ENCODE measurements around the gene HSPA13.
"Not testable (repeated sequence)": the region's sequence is repeated elsewhere in the genome, so short reads cannot be mapped to it uniquely, and the experiment has no call there.

The HSPA13 gene

GRCh38 chr21:14382835-14383595 is at the start of gene HSPA13:
HSPA13 (minus strand) TSS chr21:14383146; CDS start chr21:14383119, 27 bp downstream.
- peak; percentile 99 for DNase-seq (ENCODE audit: low read depth)

GRCh38 chr21:14418920-14419319 is 36.0 kb upstream of the HSPA13 start:
- DNase-seq (ENCODE audit: low read depth), result no peak

- DNase-seq (ENCODE audit: low read depth), result no peak
Observed at GRCh38 chr21:14414932-14415508, 32.1 kb upstream of the HSPA13 start.

- DNase-seq (ENCODE audit: low read depth), result no peak
Observed at GRCh38 chr21:14405962-14406361, 23.0 kb upstream of the HSPA13 start.

GRCh38 chr21:14405225-14405624 is 22.3 kb upstream of the HSPA13 start:
- DNase-seq (ENCODE audit: low read depth), result no peak

- peak; percentile 37 for DNase-seq (ENCODE audit: low read depth)
Observed at GRCh38 chr21:14403681-14404318, 20.9 kb upstream of the HSPA13 start.

GRCh38 chr21:14401217-14401616 is 18.3 kb upstream of the HSPA13 start:
- no peak for DNase-seq (ENCODE audit: low read depth)

GRCh38 chr21:14388282-14388681 is 5.3 kb upstream of the HSPA13 start:
- DNase-seq (ENCODE audit: low read depth), result no peak

- DNase-seq (ENCODE audit: low read depth), result no peak
Observed at GRCh38 chr21:14384453-14384852, 1.5 kb upstream of the HSPA13 start.

GRCh38 chr21:14383596-14384180 is 742 bp upstream of the HSPA13 start:
- DNase-seq (ENCODE audit: low read depth), result peak; percentile 38

GRCh38 chr21:14382486-14382834 is 486 bp downstream of the HSPA13 start:
- no peak for DNase-seq (ENCODE audit: low read depth)

- peak; percentile 2 for DNase-seq (ENCODE audit: low read depth)
Observed at GRCh38 chr21:14376854-14377253, 6.1 kb downstream of the HSPA13 start.

- no peak for DNase-seq (ENCODE audit: low read depth)
Observed at GRCh38 chr21:14366998-14367397, 15.9 kb downstream of the HSPA13 start.

GRCh38 chr21:14361958-14362357 is 21.0 kb downstream of the HSPA13 start:
- no peak for DNase-seq (ENCODE audit: low read depth)

- DNase-seq (ENCODE audit: low read depth), result peak; percentile 2
Observed at GRCh38 chr21:14358775-14359174, 24.2 kb downstream of the HSPA13 start.

GRCh38 chr21:14356746-14357145 is 26.2 kb downstream of the HSPA13 start:
- no peak for DNase-seq (ENCODE audit: low read depth)

- DNase-seq (ENCODE audit: low read depth), result no peak
Observed at GRCh38 chr21:14354515-14354914, 28.4 kb downstream of the HSPA13 start.

- no peak for DNase-seq (ENCODE audit: low read depth)
Observed at GRCh38 chr21:14353726-14354125, 29.2 kb downstream of the HSPA13 start.

GRCh38 chr21:14353231-14353630 is 29.7 kb downstream of the HSPA13 start:
- no peak for DNase-seq (ENCODE audit: low read depth)

- not testable (repeated sequence) for DNase-seq (ENCODE audit: low read depth)
Observed at GRCh38 chr21:14327346-14327745, 55.6 kb downstream of the HSPA13 start.

GRCh38 chr21:14325595-14325994 is 57.4 kb downstream of the HSPA13 start:
- no peak for DNase-seq (ENCODE audit: low read depth)

All from ELR (cell line).